SK-N-SH (cell line): ENCODE results near the gene CCL21.

ENCODE experiments used
- EP300 ChIP-seq, 2 experiments: IDR thresholded peaks; 2 replicates each; pipeline versions ENCODE4 v1.4.0 to v1.6.1; 2012; ENCODE audit warnings: borderline replicate concordance in 1 of 2, low read depth in 1 of 2, low read length in 1 of 2
- EZH2phosphoT487 ChIP-seq: fragments of 200-600 bp; sonication (generic); IDR thresholded peaks from 2 replicates; pipeline ENCODE4 v1.6.1; 2017; ENCODE audit warnings: low read depth, mixed run types, mild to moderate bottlenecking, antibody characterized with exemption, moderate library complexity, borderline replicate concordance
- FOXJ3 ChIP-seq: sonication (generic); formaldehyde crosslinking; IDR thresholded peaks from 2 replicates; pipeline ENCODE4 v1.5.1; 2020; ENCODE audit warnings: mild to moderate bottlenecking, missing genetic modification reagents
- GATA2 ChIP-seq: sonication (generic); formaldehyde crosslinking; IDR thresholded peaks from 2 replicates; pipeline ENCODE4 v1.5.0; 2020; ENCODE audit warnings: mild to moderate bottlenecking, missing genetic modification reagents
- JUND ChIP-seq: IDR thresholded peaks from 2 replicates; pipeline ENCODE4 v1.4.0; 2012
- MXI1 ChIP-seq: IDR thresholded peaks from 2 replicates; pipeline ENCODE4 v1.6.1; 2012; ENCODE audit warnings: mild to moderate bottlenecking, low read depth, low read length, improper control_type of control experiment
- POLR2AphosphoS5 ChIP-seq: IDR thresholded peaks from 2 replicates; pipeline ENCODE4 v1.6.1; 2012; ENCODE audit warnings: low read depth, low read length
- RAD21 ChIP-seq: IDR thresholded peaks from 2 replicates; pipeline ENCODE4 v1.6.1; 2012; ENCODE audit warnings: mild to moderate bottlenecking, low read length
- SMC3 ChIP-seq: IDR thresholded peaks from 2 replicates; pipeline ENCODE4 v1.6.1; 2012; ENCODE audit warnings: low read depth, low read length, improper control_type of control experiment
- TAF1 ChIP-seq: IDR thresholded peaks from 2 replicates; pipeline ENCODE4 v1.6.1; 2012; ENCODE audit warnings: low read depth, mild to moderate bottlenecking, low read length, moderate library complexity, borderline replicate concordance
- YY1 ChIP-seq: IDR thresholded peaks from 2 replicates; pipeline ENCODE4 v1.4.0; 2012; ENCODE audit warnings: low read depth, mild to moderate bottlenecking
- TF ChIP-seq, protein P1 (sequence below): fragments of 200-600 bp; sonication (generic); IDR thresholded peaks from 2 replicates; pipeline ENCODE4 v1.6.1; 2017; ENCODE audit warnings: antibody characterized with exemption, mild to moderate bottlenecking, moderate library complexity
- TF ChIP-seq, protein P2 (sequence below): IDR thresholded peaks from 2 replicates; pipeline ENCODE4 v1.4.0; 2012; ENCODE audit warnings: low read depth, borderline replicate concordance
- TF ChIP-seq, protein P3 (sequence below): IDR thresholded peaks from 2 replicates; pipeline ENCODE4 v1.6.1; 2012; ENCODE audit warnings: mild to moderate bottlenecking, low read depth, low read length, moderate library complexity

- TF ChIP-seq, protein P1, sequence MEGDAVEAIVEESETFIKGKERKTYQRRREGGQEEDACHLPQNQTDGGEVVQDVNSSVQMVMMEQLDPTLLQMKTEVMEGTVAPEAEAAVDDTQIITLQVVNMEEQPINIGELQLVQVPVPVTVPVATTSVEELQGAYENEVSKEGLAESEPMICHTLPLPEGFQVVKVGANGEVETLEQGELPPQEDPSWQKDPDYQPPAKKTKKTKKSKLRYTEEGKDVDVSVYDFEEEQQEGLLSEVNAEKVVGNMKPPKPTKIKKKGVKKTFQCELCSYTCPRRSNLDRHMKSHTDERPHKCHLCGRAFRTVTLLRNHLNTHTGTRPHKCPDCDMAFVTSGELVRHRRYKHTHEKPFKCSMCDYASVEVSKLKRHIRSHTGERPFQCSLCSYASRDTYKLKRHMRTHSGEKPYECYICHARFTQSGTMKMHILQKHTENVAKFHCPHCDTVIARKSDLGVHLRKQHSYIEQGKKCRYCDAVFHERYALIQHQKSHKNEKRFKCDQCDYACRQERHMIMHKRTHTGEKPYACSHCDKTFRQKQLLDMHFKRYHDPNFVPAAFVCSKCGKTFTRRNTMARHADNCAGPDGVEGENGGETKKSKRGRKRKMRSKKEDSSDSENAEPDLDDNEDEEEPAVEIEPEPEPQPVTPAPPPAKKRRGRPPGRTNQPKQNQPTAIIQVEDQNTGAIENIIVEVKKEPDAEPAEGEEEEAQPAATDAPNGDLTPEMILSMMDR, result no peak
- TF ChIP-seq EP300 (IDR thresholded peaks at IDR 0.05; ENCODE audit: borderline replicate concordance in 1 of 2, low read depth in 1 of 2, low read length in 1 of 2), result no peak
- TF ChIP-seq POLR2AphosphoS5, result no peak
- TF ChIP-seq FOXJ3 (CRISPR knock-in tag), result no peak
- TF ChIP-seq YY1, result no peak
- TF ChIP-seq SMC3, result no peak
- no peak for TF ChIP-seq GATA2 (CRISPR knock-in tag)
- TF ChIP-seq RAD21, result no peak
- no peak for TF ChIP-seq MXI1
- TF ChIP-seq JUND, result no peak
- TF ChIP-seq EZH2phosphoT487, result no peak
- TF ChIP-seq, protein P2, sequence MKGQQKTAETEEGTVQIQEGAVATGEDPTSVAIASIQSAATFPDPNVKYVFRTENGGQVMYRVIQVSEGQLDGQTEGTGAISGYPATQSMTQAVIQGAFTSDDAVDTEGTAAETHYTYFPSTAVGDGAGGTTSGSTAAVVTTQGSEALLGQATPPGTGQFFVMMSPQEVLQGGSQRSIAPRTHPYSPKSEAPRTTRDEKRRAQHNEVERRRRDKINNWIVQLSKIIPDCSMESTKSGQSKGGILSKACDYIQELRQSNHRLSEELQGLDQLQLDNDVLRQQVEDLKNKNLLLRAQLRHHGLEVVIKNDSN, result no peak
- TF ChIP-seq, protein P3, sequence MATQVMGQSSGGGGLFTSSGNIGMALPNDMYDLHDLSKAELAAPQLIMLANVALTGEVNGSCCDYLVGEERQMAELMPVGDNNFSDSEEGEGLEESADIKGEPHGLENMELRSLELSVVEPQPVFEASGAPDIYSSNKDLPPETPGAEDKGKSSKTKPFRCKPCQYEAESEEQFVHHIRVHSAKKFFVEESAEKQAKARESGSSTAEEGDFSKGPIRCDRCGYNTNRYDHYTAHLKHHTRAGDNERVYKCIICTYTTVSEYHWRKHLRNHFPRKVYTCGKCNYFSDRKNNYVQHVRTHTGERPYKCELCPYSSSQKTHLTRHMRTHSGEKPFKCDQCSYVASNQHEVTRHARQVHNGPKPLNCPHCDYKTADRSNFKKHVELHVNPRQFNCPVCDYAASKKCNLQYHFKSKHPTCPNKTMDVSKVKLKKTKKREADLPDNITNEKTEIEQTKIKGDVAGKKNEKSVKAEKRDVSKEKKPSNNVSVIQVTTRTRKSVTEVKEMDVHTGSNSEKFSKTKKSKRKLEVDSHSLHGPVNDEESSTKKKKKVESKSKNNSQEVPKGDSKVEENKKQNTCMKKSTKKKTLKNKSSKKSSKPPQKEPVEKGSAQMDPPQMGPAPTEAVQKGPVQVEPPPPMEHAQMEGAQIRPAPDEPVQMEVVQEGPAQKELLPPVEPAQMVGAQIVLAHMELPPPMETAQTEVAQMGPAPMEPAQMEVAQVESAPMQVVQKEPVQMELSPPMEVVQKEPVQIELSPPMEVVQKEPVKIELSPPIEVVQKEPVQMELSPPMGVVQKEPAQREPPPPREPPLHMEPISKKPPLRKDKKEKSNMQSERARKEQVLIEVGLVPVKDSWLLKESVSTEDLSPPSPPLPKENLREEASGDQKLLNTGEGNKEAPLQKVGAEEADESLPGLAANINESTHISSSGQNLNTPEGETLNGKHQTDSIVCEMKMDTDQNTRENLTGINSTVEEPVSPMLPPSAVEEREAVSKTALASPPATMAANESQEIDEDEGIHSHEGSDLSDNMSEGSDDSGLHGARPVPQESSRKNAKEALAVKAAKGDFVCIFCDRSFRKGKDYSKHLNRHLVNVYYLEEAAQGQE, result no peak
- TF ChIP-seq TAF1, result no peak
These were observed 46.7 kb downstream of the CCL21 start for GRCh38 chr9:34663303-34663605.
